CD14-positive monocyte (primary cell): ENCODE results near the gene CHADL. TPM values are rescaled to one million over a fixed set of nuclear protein-coding genes. Genes with fewer than 3 reads are reported as not detected.
A peak's percentile ranks its signal among the peaks of the same experiment; 100 is the strongest.

Source experiments
- DNase-seq, 3 donors: peaks; one replicate each; pipeline ENCODE4 v3.0.0-alpha.2; 2011 to 2022
- H2AFZ ChIP-seq: 2 replicates; pipeline ENCODE4 v1.6.0; 2012; ENCODE audit warnings: mild to moderate bottlenecking, low read depth, low read length, inconsistent platforms; ENCODE audit not compliant: insufficient read depth, poor library complexity, severe bottlenecking
- H3K27ac ChIP-seq, 2 donors: 1 replicate in 1 of 2; 2 replicates in 1 of 2; pipeline ENCODE4 v1.5.1; 2012 to 2013; ENCODE audit warnings: low read length in 2 of 2, control low read depth in 1 of 2, inconsistent platforms in 1 of 2, low read depth in 1 of 2, mild to moderate bottlenecking in 1 of 2
- H3K27me3 ChIP-seq, 2 donors: one replicate each; pipeline versions ENCODE4 v1.6.0 to v1.6.1; 2011 to 2013; ENCODE audit warnings: low read length in 2 of 2; ENCODE audit not compliant: control insufficient read depth in 2 of 2, insufficient read depth in 2 of 2
- H3K36me3 ChIP-seq, 2 donors: replicated peaks in 1 of 2; 1 replicate in 1 of 2; 2 replicates in 1 of 2; pipeline versions ENCODE4 v1.5.1 to v1.6.1; 2012 to 2013; ENCODE audit warnings: low read length in 2 of 2, control low read depth in 1 of 2, inconsistent platforms in 1 of 2, mild to moderate bottlenecking in 1 of 2; ENCODE audit not compliant: insufficient read depth in 2 of 2, control insufficient read depth in 1 of 2
- H3K4me1 ChIP-seq, 2 donors: 1 replicate in 1 of 2; 2 replicates in 1 of 2; pipeline versions ENCODE4 v1.5.1 to v1.6.1; 2012 to 2013; ENCODE audit warnings: low read length in 2 of 2, control low read depth in 1 of 2, inconsistent platforms in 1 of 2, mild to moderate bottlenecking in 1 of 2, moderate library complexity in 1 of 2; ENCODE audit not compliant: insufficient read depth in 2 of 2, control insufficient read depth in 1 of 2
- H3K4me2 ChIP-seq: replicated peaks from 2 replicates; pipeline ENCODE3; 2012; ENCODE audit warnings: low read length, moderate library complexity, mild to moderate bottlenecking; ENCODE audit not compliant: poor library complexity, severe bottlenecking; ENCODE audit errors: extremely low read depth
- H3K4me3 ChIP-seq, 3 experiments: fragments of 200-600 bp in 1 of 3; sonication (generic) in 1 of 3; replicated peaks in 1 of 3; 1 replicate in 2 of 3; 2 replicates in 1 of 3; pipeline ENCODE4 v1.5.1; 2011 to 2013; ENCODE audit warnings: low read length in 3 of 3, mild to moderate bottlenecking in 3 of 3, control low read depth in 2 of 3, low read depth in 2 of 3, inconsistent platforms in 1 of 3, moderate library complexity in 1 of 3
- H3K79me2 ChIP-seq: 2 replicates; pipeline ENCODE4 v1.6.0; 2012; ENCODE audit warnings: mild to moderate bottlenecking, control low read depth, inconsistent platforms, low read length, moderate library complexity; ENCODE audit not compliant: insufficient read depth
- H3K9ac ChIP-seq: 2 replicates; pipeline ENCODE4 v1.6.0; 2017; ENCODE audit warnings: low read length, mild to moderate bottlenecking; ENCODE audit not compliant: insufficient read depth, poor library complexity, severe bottlenecking
- H3K9me3 ChIP-seq, 2 donors: replicated peaks in 1 of 2; 1 replicate in 1 of 2; 2 replicates in 1 of 2; pipeline versions ENCODE4 v1.5.1 to v1.6.1; 2012 to 2013; ENCODE audit warnings: low read length in 2 of 2, control low read depth in 1 of 2; ENCODE audit not compliant: control insufficient read depth in 1 of 2, insufficient read depth in 1 of 2
- H4K20me1 ChIP-seq: 2 replicates; pipeline ENCODE4 v1.6.0; 2012; ENCODE audit warnings: mild to moderate bottlenecking, low read length, control low read depth, moderate library complexity; ENCODE audit not compliant: insufficient read depth
- H3K27ac Mint-ChIP-seq, 7 donors: one replicate each; pipeline ENCODE4 v1.8.0; 2020; ENCODE audit warnings: mild to moderate bottlenecking in 7 of 7, mixed read lengths in 7 of 7, moderate library complexity in 6 of 7, inconsistent platforms in 2 of 7
- H3K27me3 Mint-ChIP-seq, 3 donors: one replicate each; pipeline ENCODE4 v1.8.0; 2021 to 2022; ENCODE audit warnings: low read depth in 3 of 3, mild to moderate bottlenecking in 3 of 3, mixed read lengths in 3 of 3, moderate library complexity in 3 of 3, inconsistent platforms in 1 of 3
- H3K36me3 Mint-ChIP-seq, 2 donors: one replicate each; pipeline ENCODE4 v1.8.0; 2020; ENCODE audit warnings: mixed read lengths in 2 of 2, inconsistent platforms in 1 of 2, mild to moderate bottlenecking in 1 of 2
- H3K4me1 Mint-ChIP-seq: one replicate; pipeline ENCODE4 v1.8.0; 2020; ENCODE audit warnings: mild to moderate bottlenecking, mixed read lengths
- H3K4me3 Mint-ChIP-seq, 2 donors: one replicate each; pipeline ENCODE4 v1.8.0; 2020; ENCODE audit warnings: mild to moderate bottlenecking in 2 of 2, mixed read lengths in 2 of 2, moderate library complexity in 1 of 2
- H3K9me3 Mint-ChIP-seq, 7 donors: one replicate each; pipeline ENCODE4 v1.8.0; 2020 to 2022; ENCODE audit warnings: mixed read lengths in 7 of 7, mild to moderate bottlenecking in 6 of 7, moderate library complexity in 6 of 7, inconsistent platforms in 2 of 7
- WGBS: methylation state at CpG from one replicate; pipeline ENCODE4 v1.1.5; 2013; ENCODE audit warnings: missing lambda C conversion rate; ENCODE audit not compliant: insufficient coverage; 5-methylcytosine and 5-hydroxymethylcytosine counted together
- intact Hi-C, 2 donors: fragments of 100-400 bp; cut with micrococcal nuclease; formaldehyde crosslinking; loops; one replicate each; pipeline versions ENCODE4 v1.15.0 to v1.15.1; 2023
- polyA plus RNA-seq, 3 donors: library from polyadenylated mRNA; depleted of rRNA in 1 of 3; unstranded in 2 of 3; stranded (reverse) in 1 of 3; fragments of 300-500 nt in 2 of 3; fragments of >200 nt in 1 of 3; fragmentation: Illumina TruSeq in 2 of 3; gene quantifications; 1 replicate in 2 of 3; 2 replicates in 1 of 3; pipeline ENCODE4 v1.2.3, GENCODE V29; 2012 to 2021
- TF ChIP-seq, protein P1 (sequence below): fragments of 200-600 bp; IDR thresholded peaks from one replicate; pipeline ENCODE4 v1.8.0; 2022; ENCODE audit warnings: antibody characterized with exemption, mild to moderate bottlenecking

CHADL gene
- polyA plus RNA-seq, 3 donors, result 0.11 to 0.35 (median 0.27) TPM

DNA sequence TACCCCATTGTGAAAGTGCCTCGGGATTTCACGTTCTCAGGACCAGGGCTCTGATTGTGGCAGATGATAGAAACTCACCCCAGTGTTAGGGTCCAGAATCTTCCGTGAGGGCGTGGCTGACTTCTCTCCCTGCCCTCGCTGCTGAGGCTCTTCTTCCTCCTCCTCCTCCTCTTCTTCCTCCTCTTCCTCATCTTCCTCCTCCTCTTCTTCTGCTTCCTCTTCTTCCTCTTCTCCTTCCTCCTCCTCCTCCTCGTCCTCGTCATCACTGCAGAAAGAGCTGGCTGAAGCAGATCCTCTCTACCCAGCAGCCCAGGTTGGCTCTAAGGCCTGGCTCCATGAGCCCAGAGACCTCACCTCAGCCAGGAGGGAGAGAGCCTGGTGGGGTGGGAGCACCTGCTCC lies 13.5 kb upstream of the CHADL start:
- no peaks in the 10 kb centered on the region for H3K79me2 ChIP-seq
- Mint-ChIP-seq H3K27me3 (peaks cover 0 to 4% (median 0%) of the 10 kb centered on the region in 3 donors), H3K36me3 (peaks cover 85 to 98% of the 10 kb centered on the region in 2 donors), H3K9me3 (no peaks in the 10 kb centered on the region), H3K4me1 (peaks cover 2% of the 10 kb centered on the region), H3K4me3 (no peak overlapping the region), H3K27ac (peak overlapping the region; percentile 51 to 87 (median 74))
- H3K9ac ChIP-seq, result peak overlapping the region; percentile 15
- H3K27ac ChIP-seq, result peak overlapping the region in 1 of 2 donors; percentile 66
- 76% methylated on average over 5 of the region's 7 CpGs for WGBS
- no peak for DNase-seq
- H4K20me1 ChIP-seq, result no peaks in the 10 kb centered on the region
- no peaks in the 10 kb centered on the region for H3K9me3 ChIP-seq
- H3K27me3 ChIP-seq, result no peaks in the 10 kb centered on the region
- H3K4me1 ChIP-seq, result no peaks in the 10 kb centered on the region
- TF ChIP-seq, protein P1, sequence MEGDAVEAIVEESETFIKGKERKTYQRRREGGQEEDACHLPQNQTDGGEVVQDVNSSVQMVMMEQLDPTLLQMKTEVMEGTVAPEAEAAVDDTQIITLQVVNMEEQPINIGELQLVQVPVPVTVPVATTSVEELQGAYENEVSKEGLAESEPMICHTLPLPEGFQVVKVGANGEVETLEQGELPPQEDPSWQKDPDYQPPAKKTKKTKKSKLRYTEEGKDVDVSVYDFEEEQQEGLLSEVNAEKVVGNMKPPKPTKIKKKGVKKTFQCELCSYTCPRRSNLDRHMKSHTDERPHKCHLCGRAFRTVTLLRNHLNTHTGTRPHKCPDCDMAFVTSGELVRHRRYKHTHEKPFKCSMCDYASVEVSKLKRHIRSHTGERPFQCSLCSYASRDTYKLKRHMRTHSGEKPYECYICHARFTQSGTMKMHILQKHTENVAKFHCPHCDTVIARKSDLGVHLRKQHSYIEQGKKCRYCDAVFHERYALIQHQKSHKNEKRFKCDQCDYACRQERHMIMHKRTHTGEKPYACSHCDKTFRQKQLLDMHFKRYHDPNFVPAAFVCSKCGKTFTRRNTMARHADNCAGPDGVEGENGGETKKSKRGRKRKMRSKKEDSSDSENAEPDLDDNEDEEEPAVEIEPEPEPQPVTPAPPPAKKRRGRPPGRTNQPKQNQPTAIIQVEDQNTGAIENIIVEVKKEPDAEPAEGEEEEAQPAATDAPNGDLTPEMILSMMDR, result no peak
- no peak overlapping the region for H3K4me3 ChIP-seq
- H3K36me3 ChIP-seq, result peaks cover 92 to 96% of the 10 kb centered on the region in 2 donors
- H3K4me2 ChIP-seq, result no peak overlapping the region
- no peak overlapping the region for H2AFZ ChIP-seq
- intact Hi-C loops, result no loop called here

DNA sequence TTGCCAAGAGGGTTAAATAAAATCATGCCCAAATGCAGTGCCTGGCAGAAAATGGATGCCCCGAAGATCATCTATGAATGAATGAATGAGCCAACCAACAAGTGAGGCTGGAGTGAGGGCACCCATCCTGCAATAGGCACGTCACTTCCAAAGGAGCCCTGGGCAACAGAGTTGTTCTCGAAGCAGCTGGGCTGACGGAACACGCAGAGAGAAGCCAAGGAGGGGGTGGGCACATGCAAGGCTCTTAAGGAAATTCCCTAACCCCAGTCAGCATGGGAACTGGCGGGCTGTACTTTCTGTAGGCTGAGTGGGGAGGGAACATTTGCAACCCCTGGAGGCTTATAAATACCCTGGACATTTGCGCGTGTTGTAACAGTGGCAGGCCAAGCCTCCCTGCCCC lies 11.6 kb upstream of the CHADL start:
- Histone ChIP-seq H3K27ac (peak overlapping the region in 1 of 2 donors; percentile 8), H3K27me3 (no peaks in the 10 kb centered on the region), H3K9me3 (no peaks in the 10 kb centered on the region), H3K4me2 (no peak overlapping the region), H3K79me2 (no peaks in the 10 kb centered on the region), H4K20me1 (no peaks in the 10 kb centered on the region), H3K9ac (no peak overlapping the region), H2AFZ (no peak overlapping the region), H3K4me1 (no peaks in the 10 kb centered on the region), H3K36me3 (peaks cover 92 to 96% of the 10 kb centered on the region in 2 donors), H3K4me3 (no peak overlapping the region)
- no peak overlapping the region for H3K4me3 Mint-ChIP-seq
- no peaks in the 10 kb centered on the region for H3K9me3 Mint-ChIP-seq
- DNase-seq, result no peak
- peaks cover 2% of the 10 kb centered on the region for H3K4me1 Mint-ChIP-seq
- TF ChIP-seq, protein P1, result no peak
- 97% methylated on average over 4 of the region's 8 CpGs for WGBS
- peaks cover 0 to 2% (median 0%) of the 10 kb centered on the region in 3 donors for H3K27me3 Mint-ChIP-seq
- intact Hi-C loops, result no loop called here
- H3K36me3 Mint-ChIP-seq, result peaks cover 73 to 96% of the 10 kb centered on the region in 2 donors
- H3K27ac Mint-ChIP-seq, result no peak overlapping the region
